ENCODE data around the gene ATAD5.
"Not testable (repeated sequence)": the region's sequence is repeated elsewhere in the genome, so short reads cannot be mapped to it uniquely, and the experiment has no call there.

GRCh38 chr17:30910151-30910550, 78.4 kb downstream of the ATAD5 start:
- not testable (repeated sequence) for TF ChIP-seq POLR2AphosphoS5, CTCF (IDR thresholded peaks at IDR 0.05)

All from prostate gland (tissue), 2 donors.